K562 (cell line): ENCODE measurements around the gene STX1A. TPM values are rescaled to one million over a fixed set of nuclear protein-coding genes. Genes with fewer than 3 reads are reported as not detected.

Source experiments
- CCAR2 ChIP-seq: fragments of 200-400 bp; formaldehyde crosslinking; IDR thresholded peaks from 2 replicates; pipeline ENCODE4 v1.6.1; 2017; ENCODE audit warnings: mild to moderate bottlenecking, low read depth, low read length
- DACH1 ChIP-seq: fragments of 450-650 bp; IDR thresholded peaks from 2 replicates; pipeline ENCODE4 v1.6.1; 2018; ENCODE audit not compliant: partially characterized antibody
- ESRRA ChIP-seq: fragments of 450-650 bp; IDR thresholded peaks from 2 replicates; pipeline ENCODE4 v1.6.1; 2014; ENCODE audit warnings: low read depth, mild to moderate bottlenecking, moderate library complexity, borderline replicate concordance
- GABPA ChIP-seq: fragments of 200-800 bp; sonication (Bioruptor generic); conservative IDR thresholded peaks from 2 replicates; pipeline ENCODE4 v1.6.1; 2016; ENCODE audit warnings: low read depth, missing genetic modification characterization, missing compliant biosample characterization
- GATAD2A ChIP-seq: fragments of 450-650 bp; IDR thresholded peaks from 2 replicates; pipeline ENCODE4 v1.6.1; 2017
- GTF2A2 ChIP-seq: IDR thresholded peaks from 2 replicates; pipeline ENCODE4 v1.6.1; 2016; ENCODE audit warnings: mild to moderate bottlenecking, missing genetic modification characterization, missing compliant biosample characterization
- IFI16 ChIP-seq: fragments of 250-450 bp; sonication (Bioruptor Pico); IDR thresholded peaks from 2 replicates; pipeline ENCODE4 v2.1.2; 2022; ENCODE audit warnings: mild to moderate bottlenecking, inconsistent platforms
- ILF3 ChIP-seq: fragments of 450-650 bp; IDR thresholded peaks from 2 replicates; pipeline ENCODE4 v1.6.1; 2018; ENCODE audit warnings: antibody characterized with exemption, mild to moderate bottlenecking, moderate library complexity, borderline replicate concordance
- KDM1A ChIP-seq, 2 experiments: fragments of 450-650 bp; IDR thresholded peaks; 2 replicates each; pipeline ENCODE4 v1.6.1; 2016; ENCODE audit warnings: mild to moderate bottlenecking in 2 of 2
- NEUROD1 ChIP-seq: fragments of 150-350 bp; IDR thresholded peaks from 2 replicates; pipeline ENCODE4 v1.6.1; 2014; ENCODE audit warnings: borderline replicate concordance, low read length, low read depth; ENCODE audit not compliant: partially characterized antibody
- PHF8 ChIP-seq: fragments of 200-600 bp; sonication (generic); IDR thresholded peaks from 2 replicates; pipeline ENCODE4 v1.6.1; 2012; ENCODE audit warnings: mixed run types, mild to moderate bottlenecking, inconsistent platforms, low read length, moderate library complexity, borderline replicate concordance
- RFX1 ChIP-seq: fragments of 450-650 bp; IDR thresholded peaks from 2 replicates; pipeline ENCODE4 v1.6.1; 2016; ENCODE audit warnings: mild to moderate bottlenecking, moderate library complexity
- ZBTB7A ChIP-seq: IDR thresholded peaks from 2 replicates; pipeline ENCODE4 v1.6.1; 2011; ENCODE audit warnings: low read depth, mild to moderate bottlenecking, low read length, moderate library complexity, borderline replicate concordance; ENCODE audit not compliant: control insufficient read depth
- polyA plus RNA-seq, 8 experiments: library from polyadenylated mRNA; depleted of rRNA in 4 of 8; stranded (reverse) in 5 of 8; unstranded in 3 of 8; fragments of >200 nt; fragmentation: Nextera tagmentation in 2 of 8; fragmentation: Illumina TruSeq in 1 of 8; extraction: Ambion mirVana in 2 of 8; extraction: Trizol in 1 of 8; gene quantifications; 2 replicates each; pipeline versions ENCODE4 v1.2.1 to v1.2.3, GENCODE V29; 2011 to 2014; ENCODE audit warnings: inconsistent platforms in 1 of 8, missing spikeins in 1 of 8
- total RNA-seq, 7 experiments: library from RNA; depleted of rRNA in 6 of 7; stranded (reverse); fragments of >200 nt in 6 of 7; fragmentation: Illumina TruSeq in 2 of 7; extraction: Trizol in 2 of 7; gene quantifications; 2 replicates each; pipeline versions ENCODE4 v1.2.1 to v1.2.3, GENCODE V29; 2011 to 2021; ENCODE audit warnings: low replicate concordance in 1 of 7
- TF ChIP-seq, protein P1 (sequence below): fragments of 150-350 bp; IDR thresholded peaks from 2 replicates; pipeline ENCODE4 v1.6.1; 2014; ENCODE audit warnings: low read depth, mild to moderate bottlenecking, low read length, borderline replicate concordance
- TF ChIP-seq, protein P2 (sequence below), 2 experiments: IDR thresholded peaks in 1 of 2; conservative IDR thresholded peaks in 1 of 2; 2 replicates each; pipeline ENCODE4 v1.6.1; 2016; ENCODE audit warnings: low read depth in 2 of 2, mild to moderate bottlenecking in 1 of 2, missing compliant biosample characterization in 1 of 2, missing genetic modification characterization in 1 of 2, moderate library complexity in 1 of 2
- TF ChIP-seq, protein P3 (sequence below): sonication (generic); formaldehyde crosslinking; IDR thresholded peaks from 2 replicates; pipeline ENCODE4 v1.8.0; 2022; ENCODE audit warnings: mild to moderate bottlenecking, missing genetic modification reagents
- TF ChIP-seq, protein P4 (sequence below): fragments of 200-800 bp; sonication (Bioruptor generic); IDR thresholded peaks from 2 replicates; pipeline ENCODE4 v1.6.1; 2017; ENCODE audit warnings: missing genetic modification characterization, missing compliant biosample characterization

STX1A gene
- total and polyA plus RNA-seq, 9 of the 15 experiments (the other 6 are each of a cell fraction or from before 2014, with no cell fraction given): 0.04 to 15.1 (median 6.3) TPM

- TF ChIP-seq GATAD2A: 0 out of 2 replicates have a peak, but pooled peaks have one; percentile 66
- no peak for TF ChIP-seq IFI16 (CRISPR knock-in tag)
- 0 out of 2 replicates have a peak, but pooled peaks have one; percentile 53 for TF ChIP-seq ESRRA
- TF ChIP-seq ILF3: no peak
- TF ChIP-seq GTF2A2 (tag): 0 out of 2 replicates have a peak, but pooled peaks have one; percentile 49
- TF ChIP-seq RFX1: peak; percentile 54; the same call in 1 of the 2 replicates
- TF ChIP-seq PHF8: peak; percentile 42; the same call in 1 of the 2 replicates
- TF ChIP-seq CCAR2: no peak
- TF ChIP-seq GABPA: peak; percentile 54; the same call in 1 of the 2 replicates
- TF ChIP-seq NEUROD1: peak; percentile 97
- TF ChIP-seq, protein P1, sequence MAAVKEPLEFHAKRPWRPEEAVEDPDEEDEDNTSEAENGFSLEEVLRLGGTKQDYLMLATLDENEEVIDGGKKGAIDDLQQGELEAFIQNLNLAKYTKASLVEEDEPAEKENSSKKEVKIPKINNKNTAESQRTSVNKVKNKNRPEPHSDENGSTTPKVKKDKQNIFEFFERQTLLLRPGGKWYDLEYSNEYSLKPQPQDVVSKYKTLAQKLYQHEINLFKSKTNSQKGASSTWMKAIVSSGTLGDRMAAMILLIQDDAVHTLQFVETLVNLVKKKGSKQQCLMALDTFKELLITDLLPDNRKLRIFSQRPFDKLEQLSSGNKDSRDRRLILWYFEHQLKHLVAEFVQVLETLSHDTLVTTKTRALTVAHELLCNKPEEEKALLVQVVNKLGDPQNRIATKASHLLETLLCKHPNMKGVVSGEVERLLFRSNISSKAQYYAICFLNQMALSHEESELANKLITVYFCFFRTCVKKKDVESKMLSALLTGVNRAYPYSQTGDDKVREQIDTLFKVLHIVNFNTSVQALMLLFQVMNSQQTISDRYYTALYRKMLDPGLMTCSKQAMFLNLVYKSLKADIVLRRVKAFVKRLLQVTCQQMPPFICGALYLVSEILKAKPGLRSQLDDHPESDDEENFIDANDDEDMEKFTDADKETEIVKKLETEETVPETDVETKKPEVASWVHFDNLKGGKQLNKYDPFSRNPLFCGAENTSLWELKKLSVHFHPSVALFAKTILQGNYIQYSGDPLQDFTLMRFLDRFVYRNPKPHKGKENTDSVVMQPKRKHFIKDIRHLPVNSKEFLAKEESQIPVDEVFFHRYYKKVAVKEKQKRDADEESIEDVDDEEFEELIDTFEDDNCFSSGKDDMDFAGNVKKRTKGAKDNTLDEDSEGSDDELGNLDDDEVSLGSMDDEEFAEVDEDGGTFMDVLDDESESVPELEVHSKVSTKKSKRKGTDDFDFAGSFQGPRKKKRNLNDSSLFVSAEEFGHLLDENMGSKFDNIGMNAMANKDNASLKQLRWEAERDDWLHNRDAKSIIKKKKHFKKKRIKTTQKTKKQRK: no peak
- no peak for TF ChIP-seq DACH1
- TF ChIP-seq ZBTB7A: peak; percentile 81; the same call in 1 of the 2 replicates
- TF ChIP-seq, protein P2, sequence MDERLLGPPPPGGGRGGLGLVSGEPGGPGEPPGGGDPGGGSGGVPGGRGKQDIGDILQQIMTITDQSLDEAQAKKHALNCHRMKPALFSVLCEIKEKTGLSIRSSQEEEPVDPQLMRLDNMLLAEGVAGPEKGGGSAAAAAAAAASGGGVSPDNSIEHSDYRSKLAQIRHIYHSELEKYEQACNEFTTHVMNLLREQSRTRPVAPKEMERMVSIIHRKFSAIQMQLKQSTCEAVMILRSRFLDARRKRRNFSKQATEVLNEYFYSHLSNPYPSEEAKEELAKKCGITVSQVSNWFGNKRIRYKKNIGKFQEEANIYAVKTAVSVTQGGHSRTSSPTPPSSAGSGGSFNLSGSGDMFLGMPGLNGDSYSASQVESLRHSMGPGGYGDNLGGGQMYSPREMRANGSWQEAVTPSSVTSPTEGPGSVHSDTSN (CRISPR knock-in tag; IDR thresholded peaks at IDR 0.05; ENCODE audit: low read depth): no peak
- TF ChIP-seq, protein P2 (tag; conservative IDR thresholded peaks at IDR 0.05; ENCODE audit: low read depth): no peak
- TF ChIP-seq, protein P3, sequence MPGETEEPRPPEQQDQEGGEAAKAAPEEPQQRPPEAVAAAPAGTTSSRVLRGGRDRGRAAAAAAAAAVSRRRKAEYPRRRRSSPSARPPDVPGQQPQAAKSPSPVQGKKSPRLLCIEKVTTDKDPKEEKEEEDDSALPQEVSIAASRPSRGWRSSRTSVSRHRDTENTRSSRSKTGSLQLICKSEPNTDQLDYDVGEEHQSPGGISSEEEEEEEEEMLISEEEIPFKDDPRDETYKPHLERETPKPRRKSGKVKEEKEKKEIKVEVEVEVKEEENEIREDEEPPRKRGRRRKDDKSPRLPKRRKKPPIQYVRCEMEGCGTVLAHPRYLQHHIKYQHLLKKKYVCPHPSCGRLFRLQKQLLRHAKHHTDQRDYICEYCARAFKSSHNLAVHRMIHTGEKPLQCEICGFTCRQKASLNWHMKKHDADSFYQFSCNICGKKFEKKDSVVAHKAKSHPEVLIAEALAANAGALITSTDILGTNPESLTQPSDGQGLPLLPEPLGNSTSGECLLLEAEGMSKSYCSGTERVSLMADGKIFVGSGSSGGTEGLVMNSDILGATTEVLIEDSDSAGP (CRISPR knock-in tag): peak; percentile 96
- TF ChIP-seq, protein P4, sequence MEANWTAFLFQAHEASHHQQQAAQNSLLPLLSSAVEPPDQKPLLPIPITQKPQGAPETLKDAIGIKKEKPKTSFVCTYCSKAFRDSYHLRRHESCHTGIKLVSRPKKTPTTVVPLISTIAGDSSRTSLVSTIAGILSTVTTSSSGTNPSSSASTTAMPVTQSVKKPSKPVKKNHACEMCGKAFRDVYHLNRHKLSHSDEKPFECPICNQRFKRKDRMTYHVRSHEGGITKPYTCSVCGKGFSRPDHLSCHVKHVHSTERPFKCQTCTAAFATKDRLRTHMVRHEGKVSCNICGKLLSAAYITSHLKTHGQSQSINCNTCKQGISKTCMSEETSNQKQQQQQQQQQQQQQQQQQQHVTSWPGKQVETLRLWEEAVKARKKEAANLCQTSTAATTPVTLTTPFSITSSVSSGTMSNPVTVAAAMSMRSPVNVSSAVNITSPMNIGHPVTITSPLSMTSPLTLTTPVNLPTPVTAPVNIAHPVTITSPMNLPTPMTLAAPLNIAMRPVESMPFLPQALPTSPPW: peak; percentile 95
- TF ChIP-seq KDM1A (IDR thresholded peaks at IDR 0.05): peak; percentile 99 to 100
Measured at GRCh38 chr7:73667344-73668102, 51.9 kb downstream of the STX1A start, which contains the start of gene VPS37D (continued).
